Neural progenitor cell (in vitro differentiated cells): Measurements from ENCODE around the gene TMIE. TPM values are rescaled to one million over a fixed set of nuclear protein-coding genes. Genes with fewer than 3 reads are reported as not detected.
A peak's percentile ranks its signal among the peaks of the same experiment; 100 is the strongest.

Experiments used
- DNase-seq: peaks from one replicate; pipeline ENCODE4 v3.0.0-alpha.2; 2016; ENCODE audit warnings: low spot score
- H2AFZ ChIP-seq: fragments of 200-600 bp; sonication (generic); replicated peaks from 2 replicates; pipeline ENCODE4 v1.6.1; 2016; ENCODE audit warnings: antibody characterized with exemption
- H3F3A ChIP-seq: fragments of 200-600 bp; sonication (generic); 2 replicates; pipeline ENCODE4 v1.6.1; 2016; ENCODE audit warnings: antibody characterized with exemption, low read depth
- H3K27ac ChIP-seq: fragments of 200-600 bp; sonication (generic); 2 replicates; pipeline ENCODE4 v1.5.1; 2016; ENCODE audit warnings: mild to moderate bottlenecking
- H3K27me3 ChIP-seq: fragments of 200-600 bp; sonication (generic); 2 replicates; pipeline ENCODE4 v1.6.1; 2016; ENCODE audit warnings: mild to moderate bottlenecking, moderate library complexity
- H3K36me3 ChIP-seq: fragments of 200-600 bp; sonication (generic); 2 replicates; pipeline ENCODE4 v1.5.1; 2016
- H3K4me1 ChIP-seq: fragments of 200-600 bp; sonication (generic); 2 replicates; pipeline ENCODE4 v1.6.1; 2016; ENCODE audit warnings: mixed run types
- H3K4me2 ChIP-seq: fragments of 200-600 bp; sonication (generic); 2 replicates; pipeline ENCODE4 v1.6.1; 2016
- H3K4me3 ChIP-seq: fragments of 200-600 bp; sonication (generic); 2 replicates; pipeline ENCODE4 v1.5.1; 2016
- H3K79me2 ChIP-seq: fragments of 200-600 bp; sonication (generic); 2 replicates; pipeline ENCODE4 v1.6.1; 2016; ENCODE audit warnings: low read depth
- H3K9ac ChIP-seq: fragments of 200-600 bp; sonication (generic); 2 replicates; pipeline ENCODE4 v1.6.1; 2016
- H3K9me3 ChIP-seq: fragments of 200-600 bp; sonication (generic); 2 replicates; pipeline ENCODE4 v1.5.1; 2016; ENCODE audit warnings: low read depth
- H4K20me1 ChIP-seq: fragments of 200-600 bp; sonication (generic); 2 replicates; pipeline ENCODE4 v1.6.1; 2016; ENCODE audit warnings: low read depth
- H3K27ac Mint-ChIP-seq: 3 replicates; pipeline ENCODE4 v1.8.0; 2021; ENCODE audit warnings: mixed read lengths
- H3K27me3 Mint-ChIP-seq: 2 replicates; pipeline ENCODE4 v1.8.0; 2022; ENCODE audit warnings: low read depth, mild to moderate bottlenecking, inconsistent platforms, moderate library complexity, mixed read lengths; ENCODE audit not compliant: insufficient read depth
- H3K36me3 Mint-ChIP-seq: 3 replicates; pipeline ENCODE4 v1.8.0; 2021; ENCODE audit warnings: mixed read lengths
- H3K4me1 Mint-ChIP-seq: 3 replicates; pipeline ENCODE4 v1.8.0; 2021; ENCODE audit warnings: mixed read lengths
- H3K4me3 Mint-ChIP-seq: 3 replicates; pipeline ENCODE4 v1.8.0; 2021; ENCODE audit warnings: mild to moderate bottlenecking, moderate library complexity, mixed read lengths
- H3K9me3 Mint-ChIP-seq: 3 replicates; pipeline ENCODE4 v1.8.0; 2020; ENCODE audit warnings: mixed read lengths
- CTCF ChIP-seq: fragments of 200-600 bp; sonication (generic); IDR thresholded peaks from 2 replicates; pipeline ENCODE4 v1.5.1; 2017; ENCODE audit warnings: antibody characterized with exemption, mild to moderate bottlenecking
- EZH2 ChIP-seq: fragments of 200-600 bp; sonication (generic); IDR thresholded peaks from 2 replicates; pipeline ENCODE4 v1.6.1; 2017; ENCODE audit warnings: antibody characterized with exemption, mild to moderate bottlenecking, moderate library complexity
- EZH2phosphoT487 ChIP-seq: fragments of 200-600 bp; sonication (generic); IDR thresholded peaks from 2 replicates; pipeline ENCODE4 v1.6.1; 2017; ENCODE audit warnings: antibody characterized with exemption
- total RNA-seq: library from RNA; depleted of rRNA; stranded (reverse); fragments of >200 nt; gene quantifications from 2 replicates; pipeline ENCODE4 v1.2.3, GENCODE V29; 2015; ENCODE audit warnings: low replicate concordance

TMIE gene
- total RNA-seq, 1 donor from 2014 or later = not detected

GRCh38 chr3:46699676-46700523, 1.3 kb upstream of the TMIE start:
- Histone ChIP-seq H3F3A (no peaks in the 10 kb centered on the region), H3K4me1 (peaks cover 4% of the 10 kb centered on the region), H3K27me3 (peaks cover 45% of the 10 kb centered on the region), H3K9ac (no peak overlapping the region), H3K36me3 (no peaks in the 10 kb centered on the region), H3K79me2 (no peaks in the 10 kb centered on the region), H2AFZ (no peak overlapping the region), H3K4me3 (no peak overlapping the region), H4K20me1 (peaks cover 3% of the 10 kb centered on the region), H3K27ac (no peak overlapping the region), H3K9me3 (no peaks in the 10 kb centered on the region), H3K4me2 (no peak overlapping the region)
- Mint-ChIP-seq H3K9me3 (no peaks in the 10 kb centered on the region), H3K27ac (no peak overlapping the region), H3K27me3 (peaks cover 16% of the 10 kb centered on the region), H3K36me3 (no peaks in the 10 kb centered on the region), H3K4me1 (peaks cover 25% of the 10 kb centered on the region), H3K4me3 (peak overlapping the region; percentile 43)
- no peak for DNase-seq
- TF ChIP-seq CTCF (no peak), EZH2 (no peak), EZH2phosphoT487 (no peak)

- H3K27me3 Mint-ChIP-seq = peaks cover 15% of the 10 kb centered on the region
- peak overlapping the region; percentile 76 for H3K4me2 ChIP-seq
- H3K36me3 ChIP-seq = no peaks in the 10 kb centered on the region
- H3K4me3 Mint-ChIP-seq = peak overlapping the region; percentile 55
- no peak overlapping the region for H2AFZ ChIP-seq
- H3K27ac ChIP-seq = no peak overlapping the region
- H3K4me1 ChIP-seq = peaks cover 4% of the 10 kb centered on the region
- H3K79me2 ChIP-seq = no peaks in the 10 kb centered on the region
- H3K4me3 ChIP-seq = peak overlapping the region; percentile 49
- H3F3A ChIP-seq = no peaks in the 10 kb centered on the region
- TF ChIP-seq EZH2phosphoT487 = no peak
- TF ChIP-seq CTCF = no peak
- TF ChIP-seq EZH2 = no peak
- no peaks in the 10 kb centered on the region for H3K9me3 Mint-ChIP-seq
- peaks cover 28% of the 10 kb centered on the region for H3K4me1 Mint-ChIP-seq
- peaks cover 45% of the 10 kb centered on the region for H3K27me3 ChIP-seq
- no peak overlapping the region for H3K9ac ChIP-seq
- peaks cover 3% of the 10 kb centered on the region for H4K20me1 ChIP-seq
- no peaks in the 10 kb centered on the region for H3K9me3 ChIP-seq
- no peaks in the 10 kb centered on the region for H3K36me3 Mint-ChIP-seq
- peak overlapping the region; percentile 42 for H3K27ac Mint-ChIP-seq
- peak; percentile 30 for DNase-seq
Measured at GRCh38 chr3:46700772-46701171, 420 bp upstream of the TMIE start.

GRCh38 chr3:46702246-46703012, 1.2 kb downstream of the TMIE start:
- no peaks in the 10 kb centered on the region for H3F3A ChIP-seq
- H3K79me2 ChIP-seq = no peaks in the 10 kb centered on the region
- Mint-ChIP-seq H3K4me1 (peaks cover 31% of the 10 kb centered on the region), H3K27ac (peak overlapping the region; percentile 55), H3K27me3 (peaks cover 12% of the 10 kb centered on the region), H3K36me3 (no peaks in the 10 kb centered on the region), H3K9me3 (no peaks in the 10 kb centered on the region), H3K4me3 (no peak overlapping the region)
- no peaks in the 10 kb centered on the region for H3K36me3 ChIP-seq
- H3K9ac ChIP-seq = no peak overlapping the region
- peaks cover 4% of the 10 kb centered on the region for H3K4me1 ChIP-seq
- peaks cover 3% of the 10 kb centered on the region for H4K20me1 ChIP-seq
- TF ChIP-seq EZH2phosphoT487 (no peak), CTCF (no peak), EZH2 (no peak)
- no peak overlapping the region for H2AFZ ChIP-seq
- no peak overlapping the region for H3K4me2 ChIP-seq
- DNase-seq = no peak
- no peak overlapping the region for H3K4me3 ChIP-seq
- H3K9me3 ChIP-seq = no peaks in the 10 kb centered on the region
- peaks cover 45% of the 10 kb centered on the region for H3K27me3 ChIP-seq
- no peak overlapping the region for H3K27ac ChIP-seq
